Adipose tissue (tissue), 3 donors: ENCODE results near the gene GMFB. TPM values are rescaled to one million over a fixed set of nuclear protein-coding genes. Genes with fewer than 3 reads are reported as not detected.

Experiments used
- H3K27ac ChIP-seq: one replicate; pipeline ENCODE4 v1.5.1; 2013; ENCODE audit warnings: low read depth, low read length
- WGBS, 3 donors: extraction: QIAGEN DNeasy Blood & Tissue Kit; methylation state at CpG; one replicate each; pipeline ENCODE4 v1.1.7; 2013; 5-methylcytosine and 5-hydroxymethylcytosine counted together
- polyA plus RNA-seq, 3 donors: library from polyadenylated mRNA; stranded (reverse); fragments of 200-250 nt; gene quantifications; one replicate each; pipeline ENCODE4 v1.2.3, GENCODE V29; 2013
- donor health status: healthy with polysubstance abuse.
- donor health status: Bipolar disorder and iron deficiency.
- donor health status: healthy.

The GMFB gene
- polyA plus RNA-seq, 3 donors: 8.4 to 50.5 (median 26.8) TPM

GRCh38 chr14:54498579-54498978 is 9.8 kb upstream of the GMFB start:
- WGBS, 3 donors: 75% methylated on average over 7 of the region's 7 CpGs
- no peak overlapping the region for H3K27ac ChIP-seq

DNA sequence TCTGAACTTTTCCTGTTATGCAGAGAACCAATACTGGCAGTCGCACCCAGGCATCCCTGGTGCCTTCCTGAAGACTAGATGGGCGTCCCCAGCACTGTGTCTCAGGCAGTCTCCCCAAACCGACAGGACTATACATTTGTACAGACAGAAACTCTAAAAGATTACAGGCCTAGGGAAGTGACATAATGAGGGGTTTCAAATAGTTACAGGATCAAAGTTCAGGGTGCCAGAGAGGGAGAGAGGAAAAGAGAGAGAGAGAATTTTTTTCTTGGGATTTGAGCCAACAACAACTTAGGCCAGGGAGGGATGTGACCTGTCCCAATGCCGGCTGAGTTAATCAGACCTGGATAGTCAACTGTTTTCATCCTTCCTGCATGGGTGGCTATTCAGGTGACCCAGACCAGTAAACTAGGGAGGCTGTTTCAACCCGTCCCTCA is 9.3 kb upstream of the GMFB start:
- no peak overlapping the region for H3K27ac ChIP-seq
- WGBS, 3 donors: 63 to 76% (median 74%) methylated on average over 5 of the region's 5 CpGs

DNA sequence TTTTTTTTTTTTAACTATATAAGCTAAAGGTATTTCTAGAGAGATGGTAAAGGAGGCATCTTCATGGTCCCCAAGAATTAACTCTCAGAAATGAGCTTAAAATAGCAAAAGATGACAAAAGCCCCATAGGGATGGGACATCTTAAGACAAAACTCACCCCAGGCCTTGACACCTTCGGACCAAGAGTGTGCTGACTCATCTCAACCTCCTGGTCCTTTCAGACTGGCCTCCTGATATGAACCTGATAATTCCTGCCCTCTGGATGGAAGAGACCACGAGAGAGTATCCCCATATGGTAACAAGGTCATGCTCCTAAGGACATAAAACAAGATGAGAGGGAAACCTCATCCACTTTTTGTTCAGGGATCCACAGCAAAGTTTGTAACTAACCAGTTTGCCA is 8.4 kb upstream of the GMFB start:
- no peak overlapping the region for H3K27ac ChIP-seq
- WGBS, 3 donors: 72 to 83% (median 81%) methylated on average over 2 of the region's 2 CpGs

GRCh38 chr14:54493293-54493692 is 4.5 kb upstream of the GMFB start:
- WGBS, 3 donors: 60 to 70% (median 62%) methylated on average over 13 of the region's 13 CpGs
- H3K27ac ChIP-seq: no peak overlapping the region

DNA sequence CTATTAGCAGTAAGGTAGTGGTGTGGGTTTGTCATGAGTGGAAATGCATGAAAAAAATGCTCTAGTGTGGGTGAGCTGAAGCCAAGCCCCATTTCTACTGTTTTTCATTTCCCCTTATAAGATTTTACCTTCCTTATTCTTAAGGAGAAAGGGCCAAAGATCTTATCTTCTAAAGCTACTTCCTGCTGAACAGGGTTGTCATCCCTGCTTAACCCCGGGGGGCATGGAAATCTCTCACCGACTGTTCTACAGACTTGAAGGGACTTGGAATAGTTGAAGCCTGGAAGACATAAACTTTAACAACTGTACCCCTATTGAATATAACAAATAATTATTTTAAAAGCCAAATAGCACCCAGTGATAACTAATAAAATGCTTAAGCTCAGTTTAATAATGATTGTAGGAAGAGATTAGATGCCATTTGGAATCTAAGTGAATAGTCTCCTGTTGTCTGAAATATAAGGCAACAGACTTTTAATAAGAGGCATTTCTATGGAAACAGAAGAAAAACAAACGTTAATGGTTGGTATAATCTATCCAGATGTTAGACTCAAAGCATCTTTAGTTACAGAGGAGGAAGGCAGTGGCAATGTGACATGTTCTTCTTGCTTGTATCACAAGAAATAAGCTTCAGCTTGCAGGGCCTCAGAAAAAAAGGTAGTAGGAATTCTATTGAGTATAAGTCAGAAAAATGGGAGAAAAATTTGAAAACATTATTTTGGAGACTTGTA is 1.8 kb upstream of the GMFB start:
- H3K27ac ChIP-seq: no peak overlapping the region
- WGBS, 3 donors: 18 to 42% (median 26%) methylated on average over 3 of the region's 3 CpGs

GRCh38 chr14:54489731-54490444 is 1.1 kb upstream of the GMFB start:
- H3K27ac ChIP-seq: no peak overlapping the region

GRCh38 chr14:54489318-54489683 is 521 bp upstream of the GMFB start:
- no peak overlapping the region for H3K27ac ChIP-seq
- WGBS, 3 donors: 15 to 31% (median 28%) methylated on average over 5 of the region's 5 CpGs

More at GRCh38 chr14:54489731-54490444, 1.1 kb upstream of the GMFB start:
- 91 to 95% (median 93%) methylated on average over 4 of the region's 4 CpGs for WGBS, 3 donors

DNA sequence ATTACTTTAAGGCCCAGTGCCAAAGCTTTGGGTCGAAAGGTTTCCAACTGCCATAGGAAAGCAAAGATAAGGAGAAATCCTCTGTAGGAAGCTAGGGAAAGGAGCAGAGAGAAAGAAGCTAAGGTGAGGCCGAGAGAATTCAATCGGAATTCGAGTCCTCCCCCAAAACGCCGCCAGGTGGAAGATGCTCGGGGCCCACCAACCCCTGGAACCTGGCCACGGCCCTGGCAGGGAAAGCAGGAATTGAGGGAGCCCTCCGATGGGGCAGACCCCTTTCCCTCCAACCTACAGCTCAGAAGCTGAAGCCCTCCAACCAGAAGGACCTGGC is 498 bp downstream of the GMFB start:
- 0 to 1% (median 0%) methylated on average over 9 of the region's 9 CpGs for WGBS, 3 donors
- H3K27ac ChIP-seq: peak overlapping the region; percentile 60

GRCh38 chr14:54487771-54488170 is 1.0 kb downstream of the GMFB start:
- WGBS, 3 donors: 40 to 42% (median 40%) methylated on average over 4 of the region's 4 CpGs
- no peak overlapping the region for H3K27ac ChIP-seq

DNA sequence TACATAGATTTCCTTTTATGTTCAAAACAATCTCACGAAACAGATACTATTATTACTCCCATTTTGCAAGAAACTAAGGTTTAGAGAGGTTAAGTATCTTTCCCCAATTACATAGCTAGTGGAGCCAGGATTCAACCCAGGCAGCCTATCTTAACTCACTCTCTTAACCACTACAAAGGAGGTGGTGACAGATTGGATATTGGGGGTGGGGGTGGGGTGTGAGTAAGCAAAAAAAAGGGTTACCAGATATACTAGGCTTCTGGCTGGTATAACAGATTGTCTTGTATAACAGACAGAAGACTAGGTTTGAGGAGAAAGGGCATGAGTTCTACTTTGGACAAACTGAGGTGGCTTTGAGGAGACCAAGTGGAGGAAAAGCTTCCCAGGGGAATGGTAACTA is 2.1 kb downstream of the GMFB start:
- WGBS, 3 donors: 93 to 98% (median 95%) methylated on average over 1 of the region's 1 CpG

GRCh38 chr14:54483846-54484245 is 4.9 kb downstream of the GMFB start:
- H3K27ac ChIP-seq: no peak overlapping the region

More for the DNA sequence above, 2.1 kb downstream of the GMFB start:
- no peak overlapping the region for H3K27ac ChIP-seq

GRCh38 chr14:54483073-54483745 is 5.6 kb downstream of the GMFB start:
- WGBS, 3 donors: 76 to 87% (median 77%) methylated on average over 8 of the region's 8 CpGs
- H3K27ac ChIP-seq: no peak overlapping the region

- H3K27ac ChIP-seq: no peak overlapping the region
- 92 to 95% (median 93%) methylated on average over 2 of the region's 2 CpGs for WGBS, 3 donors
Observed at GRCh38 chr14:54481695-54482094, 7.1 kb downstream of the GMFB start.

DNA sequence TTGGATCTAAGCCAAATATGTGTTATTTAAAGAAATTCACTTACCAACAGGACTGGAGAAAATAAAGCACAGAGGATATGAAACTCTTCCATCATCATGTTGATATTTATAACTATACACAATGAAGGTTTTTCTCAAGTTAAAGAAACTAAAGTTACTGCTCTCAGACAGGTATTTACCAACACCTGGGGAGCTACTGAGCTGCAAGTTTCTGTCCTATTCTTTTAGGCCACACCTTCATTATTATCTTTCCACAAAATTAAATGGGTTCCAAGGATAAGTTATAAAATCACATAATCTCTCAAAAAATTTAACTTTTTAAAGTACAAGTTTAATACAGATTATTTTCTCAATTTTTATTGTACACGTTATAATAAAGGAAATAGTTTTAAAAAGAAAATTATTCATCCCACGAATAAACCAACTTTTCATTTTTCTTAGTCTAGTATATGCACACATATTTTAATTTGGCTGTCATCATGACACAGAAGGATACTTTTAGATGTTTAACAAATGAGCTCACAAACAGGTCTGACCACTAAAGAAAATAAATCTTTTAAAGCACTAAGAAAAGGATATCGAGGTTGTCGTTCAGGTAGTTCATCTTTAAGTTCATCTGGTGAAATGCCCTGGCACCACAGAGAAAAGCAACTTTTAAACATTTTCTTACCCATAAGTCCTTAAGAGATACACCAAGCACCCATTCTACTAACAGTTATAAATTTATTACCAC is 7.8 kb downstream of the GMFB start:
- H3K27ac ChIP-seq: no peak overlapping the region
- 86 to 96% (median 94%) methylated on average over 4 of the region's 4 CpGs for WGBS, 3 donors

- WGBS, 3 donors: 61 to 81% (median 71%) methylated on average over 3 of the region's 3 CpGs
Observed at GRCh38 chr14:54478636-54479215, 10.1 kb downstream of the GMFB start.

GRCh38 chr14:54475911-54476310 is 12.9 kb downstream of the GMFB start:
- H3K27ac ChIP-seq: no peak overlapping the region
- 69 to 86% (median 75%) methylated on average over 4 of the region's 4 CpGs for WGBS, 3 donors

More at GRCh38 chr14:54478636-54479215, 10.1 kb downstream of the GMFB start:
- no peak overlapping the region for H3K27ac ChIP-seq

DNA sequence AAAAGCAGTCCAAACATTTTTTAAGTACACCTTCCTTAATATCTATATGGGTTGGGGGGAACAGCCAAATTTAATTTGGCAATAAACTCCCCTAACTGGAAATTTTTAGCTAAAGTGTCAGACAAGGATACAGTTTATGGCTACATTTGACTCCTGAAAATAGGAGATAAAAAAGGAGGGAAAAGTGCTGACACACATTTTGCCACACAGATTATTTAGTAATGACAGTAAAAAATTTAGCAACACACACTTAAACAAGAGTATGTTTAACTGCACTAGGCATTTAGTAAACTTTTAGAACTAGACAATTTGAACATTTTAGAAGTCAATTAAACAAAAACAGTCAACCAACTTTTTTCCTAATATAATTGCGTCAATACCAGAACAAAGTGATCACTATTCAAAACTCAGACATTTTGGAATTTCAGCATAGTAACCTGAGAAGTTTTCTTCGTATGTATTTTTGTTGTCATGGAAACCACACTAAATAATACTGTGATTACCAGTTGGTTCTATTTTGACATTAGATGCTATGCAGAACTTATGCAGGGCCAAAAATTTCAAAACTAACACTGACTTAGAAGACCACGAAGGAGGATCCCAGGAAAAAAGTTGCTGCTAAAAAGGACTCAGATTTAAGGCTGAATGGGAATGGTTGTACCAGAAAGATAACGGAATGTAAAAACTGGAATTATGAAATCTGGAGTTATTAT is 13.4 kb downstream of the GMFB start:
- no peak overlapping the region for H3K27ac ChIP-seq
- 57 to 75% (median 60%) methylated on average over 4 of the region's 4 CpGs for WGBS, 3 donors

GRCh38 chr14:54474232-54474793 is 14.5 kb downstream of the GMFB start:
- no peak overlapping the region for H3K27ac ChIP-seq
- 66 to 85% (median 82%) methylated on average over 2 of the region's 2 CpGs for WGBS, 3 donors
